HepG2 (cell line): ENCODE data around the gene CTSW. TPM values are rescaled to one million over a fixed set of nuclear protein-coding genes. Genes with fewer than 3 reads are reported as not detected.

Experiments
- BHLHE40 ChIP-seq: IDR thresholded peaks from 2 replicates; pipeline ENCODE4 v1.6.1; 2011; ENCODE audit warnings: low read length, improper control_type of control experiment
- CBX1 ChIP-seq: IDR thresholded peaks from one replicate; pipeline ENCODE4 v1.6.1; 2016; ENCODE audit warnings: antibody characterized with exemption, low read depth
- CEBPB ChIP-seq: IDR thresholded peaks from 2 replicates; pipeline ENCODE4 v1.6.1; 2011; ENCODE audit warnings: low read depth, low read length, improper control_type of control experiment, borderline replicate concordance
- EEA1 ChIP-seq: sonication (generic); formaldehyde crosslinking; IDR thresholded peaks from 2 replicates; pipeline ENCODE4 v1.5.1; 2020; ENCODE audit warnings: mild to moderate bottlenecking, missing genetic modification reagents, borderline replicate concordance
- HNF4G ChIP-seq, 2 experiments: sonication (generic) in 1 of 2; formaldehyde crosslinking in 1 of 2; IDR thresholded peaks; 2 replicates each; pipeline versions ENCODE4 v1.4.0 to v1.6.1; 2011 to 2020; ENCODE audit warnings: borderline replicate concordance in 2 of 2, low read depth in 2 of 2, mild to moderate bottlenecking in 2 of 2, low read length in 1 of 2, missing genetic modification reagents in 1 of 2, moderate library complexity in 1 of 2
- HOXA7 ChIP-seq: sonication (generic); formaldehyde crosslinking; IDR thresholded peaks from 2 replicates; pipeline ENCODE4 v1.8.1; 2022; ENCODE audit warnings: mild to moderate bottlenecking, missing genetic modification reagents, moderate library complexity
- JUND ChIP-seq: sonication (generic); formaldehyde crosslinking; IDR thresholded peaks from 2 replicates; pipeline ENCODE4 v1.8.0; 2022; ENCODE audit warnings: mild to moderate bottlenecking, missing genetic modification reagents
- NCOA1 ChIP-seq: sonication (generic); formaldehyde crosslinking; IDR thresholded peaks from 2 replicates; pipeline ENCODE4 v1.9.0; 2021; ENCODE audit warnings: missing genetic modification reagents
- NFIB ChIP-seq: sonication (generic); formaldehyde crosslinking; IDR thresholded peaks from 2 replicates; pipeline ENCODE4 v1.9.0; 2021; ENCODE audit warnings: missing genetic modification reagents, mild to moderate bottlenecking, borderline replicate concordance
- NFKB2 ChIP-seq: sonication (generic); formaldehyde crosslinking; IDR thresholded peaks from 2 replicates; pipeline ENCODE4 v1.4.0; 2020; ENCODE audit warnings: missing genetic modification reagents, borderline replicate concordance
- ONECUT2 ChIP-seq: sonication (generic); formaldehyde crosslinking; IDR thresholded peaks from 2 replicates; pipeline ENCODE4 v1.4.0; 2020; ENCODE audit warnings: missing genetic modification reagents
- POLR2G ChIP-seq: fragments of 200-400 bp; formaldehyde crosslinking; IDR thresholded peaks from 2 replicates; pipeline ENCODE4 v1.6.1; 2018; ENCODE audit warnings: mild to moderate bottlenecking, low read depth, low read length, moderate library complexity
- RARG ChIP-seq: sonication (generic); formaldehyde crosslinking; IDR thresholded peaks from 2 replicates; pipeline ENCODE4 v1.4.0; 2020; ENCODE audit warnings: low read depth, mild to moderate bottlenecking, missing genetic modification reagents
- SIN3A ChIP-seq: IDR thresholded peaks from 2 replicates; pipeline ENCODE4 v1.6.1; 2011; ENCODE audit warnings: low read depth, mild to moderate bottlenecking, control low read depth, low read length, borderline replicate concordance
- THYN1 ChIP-seq: sonication (generic); formaldehyde crosslinking; IDR thresholded peaks from 2 replicates; pipeline ENCODE4 v1.8.1; 2023; ENCODE audit warnings: low read depth, mild to moderate bottlenecking, moderate library complexity, missing genetic modification reagents, borderline replicate concordance
- ZBED4 ChIP-seq: sonication (generic); formaldehyde crosslinking; IDR thresholded peaks from 2 replicates; pipeline ENCODE4 v1.4.0; 2020; ENCODE audit warnings: missing genetic modification reagents, borderline replicate concordance
- ZNF296 ChIP-seq: sonication (generic); formaldehyde crosslinking; conservative IDR thresholded peaks from 2 replicates; pipeline ENCODE4 v1.5.0; 2020; ENCODE audit warnings: mild to moderate bottlenecking, missing genetic modification reagents
- ZNF343 ChIP-seq: sonication (generic); formaldehyde crosslinking; IDR thresholded peaks from 2 replicates; pipeline ENCODE4 v1.4.0; 2020; ENCODE audit warnings: mild to moderate bottlenecking, missing genetic modification reagents
- ZNF354B ChIP-seq: sonication (generic); formaldehyde crosslinking; IDR thresholded peaks from 2 replicates; pipeline ENCODE4 v1.8.0; 2022; ENCODE audit warnings: mild to moderate bottlenecking, missing genetic modification reagents
- ZNF496 ChIP-seq: sonication (generic); formaldehyde crosslinking; IDR thresholded peaks from 2 replicates; pipeline ENCODE4 v1.8.1; 2023; ENCODE audit warnings: mild to moderate bottlenecking, moderate library complexity, missing genetic modification reagents; ENCODE audit not compliant: insufficient replicate concordance
- ZNF569 ChIP-seq: sonication (generic); formaldehyde crosslinking; IDR thresholded peaks from 2 replicates; pipeline ENCODE4 v1.5.0; 2020; ENCODE audit warnings: mild to moderate bottlenecking, missing genetic modification reagents, moderate library complexity, borderline replicate concordance
- ZNF7 ChIP-seq: IDR thresholded peaks from 2 replicates; pipeline ENCODE4 v1.6.1; 2016; ENCODE audit warnings: missing biosample characterization, missing genetic modification reagents
- ZNF724P ChIP-seq: sonication (generic); formaldehyde crosslinking; IDR thresholded peaks from 2 replicates; pipeline ENCODE4 v1.8.0; 2022; ENCODE audit warnings: missing genetic modification reagents, borderline replicate concordance
- ZNF816 ChIP-seq: sonication (generic); formaldehyde crosslinking; IDR thresholded peaks from 2 replicates; pipeline ENCODE4 v1.8.0; 2022; ENCODE audit warnings: missing genetic modification reagents, mild to moderate bottlenecking, borderline replicate concordance
- ZNF891 ChIP-seq: sonication (generic); formaldehyde crosslinking; IDR thresholded peaks from 2 replicates; pipeline ENCODE4 v1.5.0; 2020; ENCODE audit warnings: mild to moderate bottlenecking, missing genetic modification reagents
- polyA plus RNA-seq, 8 experiments: library from polyadenylated mRNA; depleted of rRNA in 3 of 8; stranded (reverse) in 7 of 8; unstranded in 1 of 8; fragments of >200 nt; fragmentation: Illumina TruSeq in 4 of 8; extraction: Trizol in 4 of 8; gene quantifications; 2 replicates each; pipeline versions ENCODE4 v1.2.1 to v1.2.3, GENCODE V29; 2011 to 2016; ENCODE audit warnings: low read depth in 4 of 8, missing spikeins in 1 of 8, mixed read lengths in 1 of 8; ENCODE audit not compliant: insufficient read depth in 1 of 8
- total RNA-seq, 5 experiments: library from RNA; depleted of rRNA; stranded (reverse); fragments of >200 nt; fragmentation: Illumina TruSeq; extraction: Trizol; gene quantifications; 2 replicates each; pipeline ENCODE4 v1.2.3, GENCODE V29; 2016; ENCODE audit warnings: low read depth in 1 of 5

Gene CTSW
- total and polyA plus RNA-seq, 2 of the 13 experiments (the other 11 are each of a cell fraction or from before 2014, with no cell fraction given) = 0.09 TPM; not detected in 1

DNA sequence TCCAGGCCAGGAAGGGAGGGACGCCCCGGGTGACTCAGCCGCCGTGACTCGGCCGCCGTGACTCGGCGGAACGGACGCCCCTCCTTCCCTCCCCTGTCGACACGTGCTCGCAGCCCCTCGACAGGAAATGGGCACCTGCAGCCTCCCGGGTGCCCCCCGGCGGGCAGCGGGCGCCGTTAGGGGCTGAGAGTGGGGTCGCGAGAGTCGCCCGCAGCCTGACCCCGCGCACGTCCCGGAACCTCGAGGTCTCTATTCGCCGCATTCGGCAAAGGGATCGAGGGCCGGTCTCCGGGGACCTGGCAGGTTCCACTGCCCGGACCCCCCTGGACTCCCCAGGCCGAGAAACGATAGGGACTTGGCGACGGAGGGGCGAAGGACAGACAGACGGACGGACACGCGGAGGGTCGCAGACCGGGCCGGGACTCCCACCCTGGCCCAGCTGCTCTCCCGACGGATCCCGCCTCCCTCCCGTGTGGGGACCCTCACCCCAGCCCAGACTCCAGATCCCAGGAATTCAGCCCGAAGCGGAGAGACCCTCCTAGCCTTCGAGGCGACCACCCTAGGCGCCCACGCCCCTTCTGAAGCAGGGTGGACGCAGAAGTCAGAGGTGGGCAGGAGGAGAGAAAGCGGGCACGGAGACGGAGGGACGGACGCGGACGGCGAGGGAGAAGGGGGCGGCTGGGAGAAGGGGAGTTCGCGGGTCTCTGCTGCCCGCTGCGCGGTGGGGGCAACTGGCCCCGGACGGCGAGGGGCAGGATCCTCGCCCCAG lies 19.9 kb downstream of the CTSW start (continued):
- TF ChIP-seq ZBED4 (CRISPR knock-in tag) = 0 out of 2 replicates have a peak, but pooled peaks have one; percentile 45
- TF ChIP-seq EEA1 (CRISPR knock-in tag) = no peak
- no peak for TF ChIP-seq ZNF343 (CRISPR knock-in tag)
- TF ChIP-seq HOXA7 (CRISPR knock-in tag) = 0 out of 2 replicates have a peak, but pooled peaks have one; percentile 60
- TF ChIP-seq NFIB (CRISPR knock-in tag) = no peak
- TF ChIP-seq BHLHE40 = peak; percentile 88
- no peak for TF ChIP-seq THYN1
- TF ChIP-seq SIN3A = peak; percentile 31; the same call in 1 of the 2 replicates
- no peak for TF ChIP-seq CBX1
- TF ChIP-seq NCOA1 (CRISPR knock-in tag) = no peak
- TF ChIP-seq ZNF296 (CRISPR knock-in tag) = no peak; the same call in 1 of the 2 replicates
- peak; percentile 28; the same call in 1 of the 2 replicates for TF ChIP-seq ZNF891 (CRISPR knock-in tag)
- TF ChIP-seq POLR2G = peak; percentile 56; the same call in 1 of the 2 replicates
- no peak for TF ChIP-seq ZNF496 (CRISPR knock-in tag)
- TF ChIP-seq NFKB2 (CRISPR knock-in tag) = peak; percentile 79; the same call in 1 of the 2 replicates
- no peak; the same call in 1 of the 2 replicates for TF ChIP-seq ZNF816 (CRISPR knock-in tag)
- no peak for TF ChIP-seq JUND (CRISPR knock-in tag)
- no peak for TF ChIP-seq ZNF7
- no peak for TF ChIP-seq ONECUT2 (CRISPR knock-in tag)
- 0 out of 2 replicates have a peak, but pooled peaks have one; percentile 43 for TF ChIP-seq ZNF724P (CRISPR knock-in tag)
- no peak for TF ChIP-seq CEBPB
- TF ChIP-seq ZNF569 = no peak
- no peak for TF ChIP-seq RARG
- no peak for TF ChIP-seq HNF4G (IDR thresholded peaks at IDR 0.05; ENCODE audit: borderline replicate concordance, low read depth, low read length)
- no peak for TF ChIP-seq HNF4G (CRISPR knock-in tag; IDR thresholded peaks at IDR 0.05; ENCODE audit: borderline replicate concordance, low read depth)
- TF ChIP-seq ZNF354B (CRISPR knock-in tag) = no peak
